ENCODE measurements around the gene TRPV5.

The TRPV5 gene

GRCh38 chr7:142908921-142909890 is 24.3 kb downstream of the TRPV5 start:
- no peak for DNase-seq (ENCODE audit: low read depth)

- DNase-seq (ENCODE audit: low read depth): no peak
Observed at GRCh38 chr7:142908290-142908689, 25.3 kb downstream of the TRPV5 start.

GRCh38 chr7:142906643-142907042 is 26.9 kb downstream of the TRPV5 start:
- DNase-seq (ENCODE audit: low read depth): no peak

DNA sequence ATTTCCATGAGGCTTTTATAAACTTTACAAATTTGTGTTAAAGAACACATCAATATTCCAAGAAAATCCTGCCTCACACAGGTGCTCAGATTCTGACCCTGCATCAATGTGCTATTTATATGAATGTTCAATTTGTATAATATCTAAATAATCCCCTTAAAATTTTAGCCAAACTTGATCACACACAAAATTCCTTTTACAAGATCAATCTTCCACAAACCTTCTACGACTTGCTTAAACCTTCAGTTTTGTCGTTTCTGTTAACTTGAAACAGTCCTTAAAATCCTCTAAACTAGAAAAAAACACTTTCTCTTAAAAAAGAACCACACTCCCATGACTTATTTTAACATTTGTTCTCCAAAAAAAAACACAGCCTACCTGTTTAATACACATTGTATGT is 27.8 kb downstream of the TRPV5 start:
- no peak for DNase-seq (ENCODE audit: low read depth)

DNA sequence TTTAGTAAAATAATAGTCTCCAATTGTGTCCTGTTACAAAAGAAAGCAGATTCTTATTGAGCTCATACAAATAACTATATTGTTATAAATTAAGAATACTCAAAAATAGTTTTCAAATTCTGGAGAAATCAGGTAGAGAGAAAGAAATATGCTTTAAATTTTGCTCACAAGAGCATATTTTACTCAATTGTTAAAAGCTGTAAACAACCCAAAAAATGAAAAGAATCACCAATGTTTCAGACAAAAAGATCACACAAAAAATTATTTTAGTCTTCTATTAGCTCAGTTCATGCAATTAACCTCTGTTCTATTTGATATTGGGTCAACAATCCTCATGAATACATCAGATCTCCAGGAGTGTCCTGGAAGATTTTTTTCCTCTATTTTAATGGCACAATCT is 29.4 kb downstream of the TRPV5 start:
- DNase-seq (ENCODE audit: low read depth): no peak

- DNase-seq (ENCODE audit: low read depth): no peak
Observed at GRCh38 chr7:142901426-142902259, 31.9 kb downstream of the TRPV5 start.

DNA sequence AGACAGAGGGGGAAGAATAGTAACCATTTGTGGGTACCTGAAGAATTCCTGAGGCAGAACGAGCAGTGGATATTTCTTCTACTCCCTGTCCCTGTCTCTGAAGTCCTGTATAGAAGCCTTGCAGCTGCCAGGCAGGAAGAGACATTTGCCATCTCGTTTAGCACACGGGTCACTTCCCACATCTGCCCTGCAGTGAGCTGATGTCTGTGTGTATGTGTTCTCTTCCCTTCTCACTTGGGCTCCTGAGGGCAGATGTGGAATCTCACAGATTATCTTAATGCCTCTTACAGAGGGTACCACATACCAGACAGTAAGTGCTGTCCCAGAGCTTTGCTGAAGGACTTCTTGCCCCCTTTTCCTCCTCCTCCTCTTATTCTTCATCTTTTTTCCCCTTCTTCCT is 33.9 kb downstream of the TRPV5 start:
- DNase-seq (ENCODE audit: low read depth): no peak

DNA sequence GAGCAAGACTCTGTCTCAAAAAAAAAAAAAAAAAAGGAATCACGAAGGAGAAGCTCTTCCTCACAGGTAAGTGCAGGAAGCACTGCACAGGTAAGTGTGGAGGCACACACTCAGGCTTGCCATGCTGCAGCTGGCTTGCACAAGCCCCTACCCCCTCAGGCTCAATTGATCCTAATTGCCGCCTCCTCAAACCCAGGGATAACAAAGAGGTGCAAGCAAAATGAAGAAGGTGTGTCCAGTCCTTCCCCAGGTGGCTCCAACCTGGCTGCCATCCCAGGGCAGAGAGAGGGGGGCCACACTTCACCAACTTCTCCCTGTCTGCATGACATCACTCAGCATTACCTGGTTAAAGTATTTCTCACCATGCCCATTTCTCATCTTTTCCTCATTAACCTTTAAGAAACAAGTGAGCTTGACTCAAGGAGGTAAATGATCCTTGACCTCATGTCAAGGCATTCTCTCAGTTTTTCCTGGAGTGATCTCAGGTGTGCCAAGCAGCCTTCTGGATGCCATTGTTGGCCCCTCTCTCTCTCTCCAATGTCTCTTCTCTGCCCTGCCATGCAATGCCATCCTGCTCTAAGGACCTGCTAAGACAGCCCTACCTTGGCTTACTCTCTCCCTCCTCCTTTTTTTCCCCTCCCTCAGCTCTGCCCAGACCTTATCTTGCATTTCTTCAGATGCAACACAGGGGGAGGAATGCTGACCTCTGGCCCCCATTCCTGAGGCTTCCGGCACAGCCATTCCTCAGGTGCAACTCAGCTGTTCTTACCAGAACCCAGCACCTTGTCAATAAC is 35.0 kb downstream of the TRPV5 start:
- DNase-seq (ENCODE audit: low read depth): no peak

- no peak for DNase-seq (ENCODE audit: low read depth)
Observed at GRCh38 chr7:142897691-142898090, 35.9 kb downstream of the TRPV5 start.

- DNase-seq (ENCODE audit: low read depth): no peak
Observed at GRCh38 chr7:142896741-142897379, 36.7 kb downstream of the TRPV5 start.

- no peak for DNase-seq (ENCODE audit: low read depth)
Observed at GRCh38 chr7:142896151-142896550, 37.4 kb downstream of the TRPV5 start.

DNA sequence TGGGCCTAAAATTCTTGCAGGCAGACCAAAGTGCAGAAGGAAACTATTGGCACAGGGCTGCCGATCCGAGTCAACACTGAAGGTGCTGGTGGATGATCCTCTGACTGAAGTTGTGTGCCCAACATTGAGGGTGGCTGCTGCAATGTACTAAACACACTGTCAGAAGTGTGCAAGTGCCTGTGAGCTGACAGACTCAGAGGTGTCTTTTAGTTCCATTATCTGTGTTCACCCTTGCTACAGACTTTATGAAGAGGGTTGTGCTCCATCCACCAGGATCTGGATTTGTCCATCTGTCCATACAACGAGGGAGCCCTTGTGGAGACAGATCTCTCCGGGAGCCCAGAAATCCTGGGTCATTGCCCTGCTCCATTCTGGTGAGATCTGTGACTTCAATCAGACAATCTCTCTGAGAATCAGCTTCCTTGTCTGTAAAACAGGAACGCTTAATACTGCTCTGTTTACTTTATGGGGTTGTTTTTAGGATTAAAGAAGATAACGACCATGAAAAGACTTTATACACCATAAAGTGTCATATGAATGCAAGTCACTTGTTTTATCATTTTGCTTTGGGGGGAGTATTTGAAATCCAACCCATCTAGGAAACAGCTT is 38.5 kb downstream of the TRPV5 start:
- no peak for DNase-seq (ENCODE audit: low read depth)

DNA sequence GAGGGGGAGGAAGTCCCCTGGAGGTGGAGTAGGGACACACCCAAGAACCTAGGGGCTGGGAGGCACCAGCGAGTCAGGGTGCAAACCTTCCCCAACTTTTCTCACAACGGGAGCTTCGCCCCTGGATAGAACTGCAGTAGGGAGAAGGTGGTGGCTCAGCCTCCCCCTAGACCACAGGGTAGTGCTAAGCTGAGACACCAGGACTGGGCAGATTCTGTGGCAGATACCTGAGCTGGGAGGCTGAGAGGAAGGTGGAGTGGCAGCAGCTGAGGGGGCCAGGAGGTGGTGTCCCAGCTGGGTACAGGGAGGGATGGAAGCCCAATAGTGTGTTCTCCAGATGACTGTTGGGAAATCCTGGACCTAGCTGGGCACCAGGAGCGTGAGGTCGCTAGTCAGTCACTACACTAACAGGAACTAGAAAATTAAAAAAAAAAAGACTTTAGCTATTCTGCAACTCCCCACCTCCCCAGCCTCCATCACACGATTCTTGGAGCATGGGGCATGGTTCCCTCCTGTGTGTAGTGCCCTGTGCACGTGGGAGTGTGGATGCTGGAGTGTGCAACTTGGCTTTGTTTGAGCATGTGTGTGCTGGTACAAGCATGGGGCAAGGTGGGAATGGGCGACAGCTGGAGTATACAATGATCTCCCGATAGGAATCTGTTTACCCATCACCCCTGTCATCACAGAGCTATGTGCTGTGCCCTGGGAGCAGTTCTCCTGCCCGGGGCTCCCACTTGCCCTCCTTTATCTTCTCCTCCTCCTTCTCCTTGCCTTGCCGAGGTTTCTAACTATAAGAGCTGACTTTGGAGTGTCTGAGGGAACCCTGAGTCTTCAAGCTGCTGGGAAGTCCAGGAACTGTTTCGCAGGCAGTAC is 39.2 kb downstream of the TRPV5 start:
- no peak for DNase-seq (ENCODE audit: low read depth)

- no peak for DNase-seq (ENCODE audit: low read depth)
Observed at GRCh38 chr7:142892951-142893350, 40.6 kb downstream of the TRPV5 start.

GRCh38 chr7:142891490-142892082 is 42.0 kb downstream of the TRPV5 start:
- DNase-seq (ENCODE audit: low read depth): no peak

DNA sequence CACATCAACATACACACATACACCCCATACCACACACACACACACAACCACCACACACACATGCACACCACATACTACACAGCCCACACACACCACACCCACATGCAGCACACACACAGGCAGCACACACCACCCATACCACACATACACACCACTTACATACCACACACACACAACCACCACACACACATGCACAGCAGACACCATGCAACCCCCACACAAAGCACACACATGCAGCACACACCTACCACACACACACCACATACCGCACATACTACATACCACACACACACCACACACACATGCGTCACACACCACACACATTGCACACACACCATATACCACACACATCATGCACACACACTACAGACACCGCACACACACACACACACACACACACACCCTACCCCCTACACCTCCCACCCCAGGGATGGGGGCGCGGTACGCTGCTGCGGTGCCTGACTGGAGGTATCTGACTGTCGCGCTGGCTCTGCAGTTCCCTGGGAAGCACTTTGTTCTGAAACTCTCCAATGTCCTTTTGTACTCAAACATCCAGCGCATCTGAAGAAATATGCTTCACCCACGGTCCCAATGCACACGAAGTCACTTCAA is 42.6 kb downstream of the TRPV5 start:
- no peak for DNase-seq (ENCODE audit: low read depth)

DNA sequence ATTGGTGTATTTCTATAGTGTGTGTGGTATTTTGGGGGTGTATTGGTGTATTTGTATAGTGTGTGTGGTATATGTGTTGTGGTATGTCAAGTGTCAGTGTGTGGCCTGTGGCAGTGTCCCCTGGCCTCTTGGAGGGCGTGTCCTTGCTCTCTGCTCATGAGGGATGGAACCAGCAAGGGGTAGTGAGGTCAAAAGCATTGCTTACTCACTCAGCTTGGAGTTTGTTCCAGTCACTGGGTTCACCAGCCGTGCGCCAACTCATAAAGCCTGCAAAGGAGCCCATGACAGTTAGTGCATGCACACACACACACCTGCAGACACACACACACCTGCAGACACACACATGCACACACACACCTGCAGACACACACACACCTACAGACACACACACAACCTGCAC is 43.7 kb downstream of the TRPV5 start:
- DNase-seq (ENCODE audit: low read depth): no peak

DNA sequence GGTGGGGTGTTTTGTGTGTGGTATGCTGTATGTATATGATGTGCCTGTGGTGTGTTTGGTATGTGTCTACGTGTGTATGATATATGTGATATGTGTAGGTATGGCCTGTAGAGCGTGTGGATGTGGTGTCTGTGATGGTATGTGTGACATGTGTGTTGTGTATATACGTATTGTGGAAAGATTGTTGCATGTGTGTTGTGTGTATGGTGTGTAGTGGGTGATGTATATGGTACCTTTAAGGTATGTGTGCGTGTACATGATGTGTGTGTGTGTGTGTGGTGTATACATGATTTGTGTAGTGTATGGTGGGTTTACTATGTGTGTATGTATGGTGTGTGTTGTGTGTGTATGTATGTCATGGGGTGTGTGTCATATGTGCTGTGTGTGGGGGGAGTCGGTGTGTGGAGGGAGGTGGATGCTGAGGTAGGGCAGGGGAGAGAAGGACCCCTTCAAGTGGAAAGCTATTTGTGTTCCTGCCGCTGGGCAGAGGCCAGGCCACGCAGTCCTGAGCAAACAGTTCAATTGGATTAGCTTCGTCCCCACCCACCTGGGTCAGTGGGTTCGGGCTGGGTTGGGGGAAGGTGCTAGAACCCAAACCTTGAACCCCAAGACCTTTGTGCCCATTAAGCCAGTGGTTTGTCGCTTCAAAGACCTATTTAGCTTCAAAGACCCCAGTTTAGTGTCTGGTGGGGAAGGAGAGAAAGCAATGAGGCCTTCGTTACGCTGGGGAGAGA is 46.1 kb downstream of the TRPV5 start:
- DNase-seq (ENCODE audit: low read depth): no peak

GRCh38 chr7:142886866-142887265 is 46.7 kb downstream of the TRPV5 start:
- DNase-seq (ENCODE audit: low read depth): no peak
